SH-SY5Y (cell line): ENCODE data around the gene DYNC1LI1.

ENCODE experiments used
- GATA2 ChIP-seq: IDR thresholded peaks from 2 replicates; pipeline ENCODE4 v1.6.1; 2011; ENCODE audit warnings: mild to moderate bottlenecking, low read depth, low read length
- GATA3 ChIP-seq: IDR thresholded peaks from 2 replicates; pipeline ENCODE4 v1.6.1; 2011; ENCODE audit warnings: low read depth, mild to moderate bottlenecking, low read length, moderate library complexity

DYNC1LI1 gene

GRCh38 chr3:32532434-32532833 is 38.2 kb downstream of the DYNC1LI1 start:
- TF ChIP-seq GATA2, result no peak
- no peak for TF ChIP-seq GATA3

GRCh38 chr3:32531010-32531647 is 39.5 kb downstream of the DYNC1LI1 start:
- no peak for TF ChIP-seq GATA2
- no peak for TF ChIP-seq GATA3

GRCh38 chr3:32525720-32526119 is 44.9 kb downstream of the DYNC1LI1 start:
- no peak for TF ChIP-seq GATA2
- TF ChIP-seq GATA3, result no peak

GRCh38 chr3:32522682-32523081 is 48.0 kb downstream of the DYNC1LI1 start:
- TF ChIP-seq GATA3, result no peak
- TF ChIP-seq GATA2, result no peak

- no peak for TF ChIP-seq GATA3
- TF ChIP-seq GATA2, result no peak
Observed at GRCh38 chr3:32511005-32511404, 59.7 kb downstream of the DYNC1LI1 start.

- no peak for TF ChIP-seq GATA2
- TF ChIP-seq GATA3, result no peak
Observed at GRCh38 chr3:32510075-32510724, 60.5 kb downstream of the DYNC1LI1 start.

- TF ChIP-seq GATA3 (no peak), GATA2 (no peak)
Observed at GRCh38 chr3:32508711-32509110, 61.9 kb downstream of the DYNC1LI1 start.

GRCh38 chr3:32506466-32506865 is 64.2 kb downstream of the DYNC1LI1 start:
- TF ChIP-seq GATA3, result no peak
- no peak for TF ChIP-seq GATA2

- no peak for TF ChIP-seq GATA3
Observed at GRCh38 chr3:32502946-32503286, 67.7 kb downstream of the DYNC1LI1 start.

- TF ChIP-seq GATA3 (no peak), GATA2 (no peak)
Observed at GRCh38 chr3:32502118-32502945, 68.3 kb downstream of the DYNC1LI1 start, which contains the start of gene CMTM6. Gene CMTM6 (minus strand): TSS chr3:32502852. CDS start chr3:32502745, 107 bp downstream.

- TF ChIP-seq GATA2 (no peak), GATA3 (no peak)
Observed at GRCh38 chr3:32501783-32502117, 68.9 kb downstream of the DYNC1LI1 start.

- TF ChIP-seq GATA2, result no peak
- no peak for TF ChIP-seq GATA3
Observed at GRCh38 chr3:32500880-32501782, 69.5 kb downstream of the DYNC1LI1 start.

GRCh38 chr3:32500231-32500630 is 70.4 kb downstream of the DYNC1LI1 start:
- TF ChIP-seq GATA2 (no peak), GATA3 (no peak)

GRCh38 chr3:32499585-32499984 is 71.1 kb downstream of the DYNC1LI1 start:
- TF ChIP-seq GATA3, result no peak
- no peak for TF ChIP-seq GATA2
